Ovary (tissue), 9 donors: ENCODE data around the gene TMEM272. TPM values are rescaled to one million over a fixed set of nuclear protein-coding genes. Genes with fewer than 3 reads are reported as not detected.

Experiments
- DNase-seq, 5 donors: peaks; one replicate each; pipeline ENCODE4 v3.0.0-alpha.2; 2019 to 2020
- H3K27ac ChIP-seq, 2 donors: fragments of 200-600 bp; one replicate each; pipeline versions ENCODE4 v1.5.1 to v1.8.0; 2019 to 2022
- H3K27me3 ChIP-seq: fragments of 200-600 bp; one replicate; pipeline ENCODE4 v1.8.0; 2022
- H3K36me3 ChIP-seq: fragments of 200-600 bp; sonication (generic); one replicate; pipeline ENCODE4 v1.5.1; 2019
- H3K4me1 ChIP-seq: one replicate; pipeline ENCODE4 v1.8.1; 2013; ENCODE audit warnings: mild to moderate bottlenecking, moderate library complexity; ENCODE audit not compliant: insufficient read depth
- H3K4me3 ChIP-seq: fragments of 200-600 bp; sonication (generic); one replicate; pipeline ENCODE4 v1.5.1; 2017
- H3K9me3 ChIP-seq, 2 donors: fragments of 200-600 bp in 1 of 2; sonication (generic) in 1 of 2; one replicate each; pipeline versions ENCODE4 v1.5.1 to v1.8.1; 2013 to 2019; ENCODE audit warnings: mild to moderate bottlenecking in 1 of 2, moderate library complexity in 1 of 2
- EP300 ChIP-seq: sonication (generic); formaldehyde crosslinking; IDR thresholded peaks from one replicate; pipeline ENCODE4 v1.6.1; 2017; ENCODE audit warnings: antibody characterized with exemption
- POLR2A ChIP-seq: fragments of 450-650 bp; IDR thresholded peaks from one replicate; pipeline ENCODE4 v1.6.1; 2017; ENCODE audit warnings: antibody characterized with exemption, mild to moderate bottlenecking, moderate library complexity
- WGBS, 3 donors: extraction: QIAGEN DNeasy Blood & Tissue Kit in 1 of 3; methylation state at CpG; one replicate each; pipeline versions ENCODE4 v1.1.5 to v1.1.7; 2013 to 2017; 5-methylcytosine and 5-hydroxymethylcytosine counted together
- intact Hi-C, 4 donors: fragments of 100-400 bp; cut with DNase I; formaldehyde crosslinking; loops; one replicate each; pipeline versions ENCODE4 v1.11.0 to v1.15.1; 2022 to 2023
- polyA plus RNA-seq, 2 donors: library from polyadenylated mRNA; stranded (reverse); fragments of 200-250 nt in 1 of 2; fragments of 350-450 nt in 1 of 2; fragmentation: Illumina TruSeq in 1 of 2; extraction: RNeasy Lipid Tissue Mini Kit (QIAGEN cat#74804) in 1 of 2; gene quantifications; one replicate each; pipeline ENCODE4 v1.2.3, GENCODE V29; 2013 to 2014
- total RNA-seq, 7 donors: library from RNA; depleted of rRNA in 2 of 7; stranded (reverse); fragments of >200 nt in 2 of 7; fragmentation: NEBNext Ultra II Directional in 3 of 7; extraction: Animal tissue kit (Norgen Biotek cat#: 25700) in 3 of 7; gene quantifications; one replicate each; pipeline versions ENCODE4 v1.1.0 to v1.2.4, GENCODE V29; 2016 to 2023
- TF ChIP-seq, protein P1 (sequence below), 3 donors: fragments of 450-650 bp in 2 of 3; fragments of 200-600 bp in 1 of 3; IDR thresholded peaks; one replicate each; pipeline versions ENCODE4 v1.5.1 to v1.8.0; 2016 to 2022; ENCODE audit warnings: antibody characterized with exemption in 3 of 3, mild to moderate bottlenecking in 1 of 3
- donor health status: DM: no; HTN: no; CAD: no; lungs with moderate emphysema.
- donor health status: DM: no; HTN: no; CAD: no.
- donor health status: Bipolar disorder and iron deficiency.
- donor health status: DM: yes; HTN: yes; CAD: no.
- donor health status: DM: no; HTN: no; CAD: no.
- donor health status: DM: yes; HTN: yes; CAD: no.

The TMEM272 gene
- total and polyA plus RNA-seq, 9 donors: 0.05 to 0.28 (median 0.11) TPM; not detected in 2

DNA sequence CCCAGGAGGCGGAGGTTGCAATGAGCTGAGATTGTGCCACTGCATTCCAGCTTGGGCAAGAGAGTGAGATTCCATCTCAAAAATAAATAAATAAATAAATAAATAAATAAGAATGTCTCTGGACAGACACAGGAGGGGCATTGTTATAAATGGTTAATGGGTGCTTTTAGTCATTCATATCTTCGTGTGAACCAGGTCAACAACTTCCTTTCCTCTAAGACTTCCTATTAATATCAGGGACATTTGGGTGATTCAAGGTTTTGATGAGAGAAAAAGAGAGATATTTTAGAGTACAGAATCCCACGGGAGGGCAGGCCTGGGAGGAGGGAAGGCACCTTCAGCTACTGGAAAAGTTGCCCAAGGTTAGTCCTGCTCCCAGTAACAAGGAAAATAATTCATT is 64.9 kb downstream of the TMEM272 start:
- intact Hi-C loops: no loop called here

DNA sequence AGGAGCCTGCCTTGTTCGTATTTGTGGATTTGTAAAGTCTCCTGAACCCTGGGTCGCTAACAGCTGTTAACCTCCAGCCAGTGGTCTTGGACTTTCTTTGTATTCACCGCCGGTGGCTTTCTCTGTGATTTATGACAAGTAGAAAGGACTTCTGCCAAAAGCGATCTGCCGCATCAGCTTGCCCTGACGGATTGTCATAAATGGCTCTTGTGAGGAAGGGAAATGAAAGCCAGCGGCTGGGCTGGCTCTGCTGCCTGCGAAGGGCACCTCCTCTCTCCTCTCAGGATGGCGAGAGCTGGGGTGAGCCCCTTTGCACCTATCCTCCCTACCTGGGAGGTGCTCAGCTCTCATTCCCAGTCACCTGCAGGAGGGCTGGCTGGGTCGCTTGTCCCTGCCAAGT is 66.6 kb downstream of the TMEM272 start:
- intact Hi-C loops: no loop called here
- no peak for DNase-seq
- no peaks in the 10 kb centered on the region for H3K27me3 ChIP-seq
- H3K4me1 ChIP-seq: no peaks in the 10 kb centered on the region
- H3K36me3 ChIP-seq: no peaks in the 10 kb centered on the region
- WGBS, 3 donors: 77 to 85% (median 80%) methylated on average over 11 of the region's 11 CpGs
- no peak for TF ChIP-seq POLR2A
- no peak for TF ChIP-seq EP300
- TF ChIP-seq, protein P1, sequence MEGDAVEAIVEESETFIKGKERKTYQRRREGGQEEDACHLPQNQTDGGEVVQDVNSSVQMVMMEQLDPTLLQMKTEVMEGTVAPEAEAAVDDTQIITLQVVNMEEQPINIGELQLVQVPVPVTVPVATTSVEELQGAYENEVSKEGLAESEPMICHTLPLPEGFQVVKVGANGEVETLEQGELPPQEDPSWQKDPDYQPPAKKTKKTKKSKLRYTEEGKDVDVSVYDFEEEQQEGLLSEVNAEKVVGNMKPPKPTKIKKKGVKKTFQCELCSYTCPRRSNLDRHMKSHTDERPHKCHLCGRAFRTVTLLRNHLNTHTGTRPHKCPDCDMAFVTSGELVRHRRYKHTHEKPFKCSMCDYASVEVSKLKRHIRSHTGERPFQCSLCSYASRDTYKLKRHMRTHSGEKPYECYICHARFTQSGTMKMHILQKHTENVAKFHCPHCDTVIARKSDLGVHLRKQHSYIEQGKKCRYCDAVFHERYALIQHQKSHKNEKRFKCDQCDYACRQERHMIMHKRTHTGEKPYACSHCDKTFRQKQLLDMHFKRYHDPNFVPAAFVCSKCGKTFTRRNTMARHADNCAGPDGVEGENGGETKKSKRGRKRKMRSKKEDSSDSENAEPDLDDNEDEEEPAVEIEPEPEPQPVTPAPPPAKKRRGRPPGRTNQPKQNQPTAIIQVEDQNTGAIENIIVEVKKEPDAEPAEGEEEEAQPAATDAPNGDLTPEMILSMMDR (IDR thresholded peaks at IDR 0.05): no peak
- H3K27ac ChIP-seq: no peak overlapping the region
- H3K4me3 ChIP-seq: no peak overlapping the region
- H3K9me3 ChIP-seq: no peaks in the 10 kb centered on the region

More for the DNA sequence above, 64.9 kb downstream of the TMEM272 start:
- TF ChIP-seq, protein P1 (IDR thresholded peaks at IDR 0.05): no peak
- TF ChIP-seq EP300 (no peak), POLR2A (no peak)
- Histone ChIP-seq H3K27ac (no peak overlapping the region), H3K27me3 (no peaks in the 10 kb centered on the region), H3K4me1 (no peaks in the 10 kb centered on the region), H3K4me3 (no peak overlapping the region), H3K9me3 (no peaks in the 10 kb centered on the region), H3K36me3 (no peaks in the 10 kb centered on the region)
- 52 to 71% (median 61%) methylated on average over 3 of the region's 3 CpGs for WGBS, 3 donors
- no peak for DNase-seq

DNA sequence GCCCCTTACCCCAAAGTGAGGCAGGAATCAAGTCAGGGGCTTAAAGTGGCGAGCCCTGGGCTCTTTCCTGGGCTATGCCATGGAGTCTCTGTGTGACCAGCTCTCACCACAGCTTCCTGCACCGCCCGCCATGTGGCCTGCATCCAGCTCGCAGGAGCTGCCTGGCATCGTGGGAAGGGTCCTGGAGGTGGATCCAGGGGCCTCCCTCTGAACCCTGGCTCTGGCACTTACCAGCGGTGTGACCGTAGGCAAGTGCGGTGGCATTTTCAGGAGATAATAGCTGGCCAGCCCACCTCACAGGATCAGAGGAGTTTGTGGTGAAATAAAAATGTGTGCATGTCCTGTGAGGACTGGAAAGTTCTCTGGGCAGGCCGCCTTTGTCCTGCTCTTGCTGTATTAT is 67.1 kb downstream of the TMEM272 start:
- WGBS, 3 donors: 84 to 93% (median 92%) methylated on average over 9 of the region's 9 CpGs
- Histone ChIP-seq H3K27ac (no peak overlapping the region), H3K9me3 (no peaks in the 10 kb centered on the region), H3K4me3 (no peak overlapping the region), H3K36me3 (no peaks in the 10 kb centered on the region), H3K4me1 (no peaks in the 10 kb centered on the region), H3K27me3 (no peaks in the 10 kb centered on the region)
- intact Hi-C loops: no loop called here
- no peak for DNase-seq
- TF ChIP-seq, protein P1 (IDR thresholded peaks at IDR 0.05): no peak
- TF ChIP-seq EP300: no peak
- TF ChIP-seq POLR2A: no peak

DNA sequence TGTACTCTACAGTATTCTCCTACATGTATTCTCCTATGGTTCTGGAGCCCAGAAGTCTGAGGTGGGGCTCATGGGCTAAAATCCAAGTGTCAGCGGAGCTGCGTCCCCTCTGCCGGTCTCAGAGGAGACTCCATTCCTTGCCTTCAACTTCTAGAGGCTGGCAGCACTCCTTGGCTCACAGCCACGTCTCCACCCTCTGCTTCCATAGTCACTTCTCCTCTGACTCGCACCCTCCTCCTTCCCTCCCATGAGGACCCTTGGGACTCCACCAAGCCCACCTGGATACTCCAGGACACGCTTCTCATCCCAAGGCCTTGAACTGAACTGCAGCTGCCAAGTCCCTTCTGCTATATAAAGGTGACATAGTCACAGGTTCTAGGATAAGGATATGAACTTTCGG is 68.8 kb downstream of the TMEM272 start:
- TF ChIP-seq POLR2A (no peak), EP300 (no peak)
- TF ChIP-seq, protein P1 (IDR thresholded peaks at IDR 0.05): no peak
- Histone ChIP-seq H3K36me3 (no peaks in the 10 kb centered on the region), H3K27me3 (no peaks in the 10 kb centered on the region), H3K9me3 (no peaks in the 10 kb centered on the region), H3K4me1 (no peaks in the 10 kb centered on the region), H3K4me3 (no peak overlapping the region), H3K27ac (no peak overlapping the region)
- WGBS, 3 donors: 88 to 94% (median 90%) methylated on average over 7 of the region's 7 CpGs
- DNase-seq: no peak
- intact Hi-C loops: no loop called here
